22Rv1 (cell line): ENCODE measurements around the gene STX2.

Experiments used
- H3K27ac ChIP-seq: fragments of 450-650 bp; 2 replicates; pipeline ENCODE4 v1.5.1; 2017
- CTCF ChIP-seq: fragments of 450-650 bp; IDR thresholded peaks from 2 replicates; pipeline ENCODE4 v1.5.1; 2017; ENCODE audit warnings: mild to moderate bottlenecking
- ZFX ChIP-seq: fragments of 450-650 bp; IDR thresholded peaks from 2 replicates; pipeline ENCODE4 v1.6.1; 2017; ENCODE audit warnings: antibody characterized with exemption, borderline replicate concordance

Gene STX2

GRCh38 chr12:130835011-130835410, 4.0 kb downstream of the STX2 start:
- H3K27ac ChIP-seq: no peak overlapping the region
- TF ChIP-seq ZFX (no peak), CTCF (no peak)

- H3K27ac ChIP-seq: no peak overlapping the region
- TF ChIP-seq CTCF (no peak), ZFX (no peak)
Measured at GRCh38 chr12:130832561-130833209, 6.4 kb downstream of the STX2 start.

- H3K27ac ChIP-seq: no peak overlapping the region
- TF ChIP-seq ZFX: no peak
- TF ChIP-seq CTCF: no peak
Measured at GRCh38 chr12:130831876-130832405, 7.1 kb downstream of the STX2 start.

- TF ChIP-seq CTCF: no peak
- no peak for TF ChIP-seq ZFX
- no peak overlapping the region for H3K27ac ChIP-seq
Measured at GRCh38 chr12:130831246-130831645, 7.8 kb downstream of the STX2 start.

- TF ChIP-seq ZFX: no peak
- no peak for TF ChIP-seq CTCF
- no peak overlapping the region for H3K27ac ChIP-seq
Measured at GRCh38 chr12:130830246-130830551, 8.9 kb downstream of the STX2 start.

- TF ChIP-seq ZFX (no peak), CTCF (no peak)
- no peak overlapping the region for H3K27ac ChIP-seq
Measured at GRCh38 chr12:130829391-130830245, 9.4 kb downstream of the STX2 start.

GRCh38 chr12:130828895-130829294, 10.2 kb downstream of the STX2 start:
- no peak for TF ChIP-seq CTCF
- TF ChIP-seq ZFX: no peak
- H3K27ac ChIP-seq: no peak overlapping the region
